Measurements from ENCODE around the gene RRAS2. TPM values are rescaled to one million over a fixed set of nuclear protein-coding genes. Genes with fewer than 3 reads are reported as not detected.
"Not testable (repeated sequence)": the region's sequence is repeated elsewhere in the genome, so short reads cannot be mapped to it uniquely, and the experiment has no call there.

RRAS2 gene
- 10 to 100 TPM; 35.7 to 42.7 TPM for total RNA-seq
- long read RNA-seq, transcript RRAS2-201 (6 exons, 1,516 nt) = major isoform, 49 of 62 reads
- long read RNA-seq, partial matches to known transcripts = 0 of 62 reads
- long read RNA-seq, other reads (novel, unspliced or antisense) = 7 of 62 reads

DNA sequence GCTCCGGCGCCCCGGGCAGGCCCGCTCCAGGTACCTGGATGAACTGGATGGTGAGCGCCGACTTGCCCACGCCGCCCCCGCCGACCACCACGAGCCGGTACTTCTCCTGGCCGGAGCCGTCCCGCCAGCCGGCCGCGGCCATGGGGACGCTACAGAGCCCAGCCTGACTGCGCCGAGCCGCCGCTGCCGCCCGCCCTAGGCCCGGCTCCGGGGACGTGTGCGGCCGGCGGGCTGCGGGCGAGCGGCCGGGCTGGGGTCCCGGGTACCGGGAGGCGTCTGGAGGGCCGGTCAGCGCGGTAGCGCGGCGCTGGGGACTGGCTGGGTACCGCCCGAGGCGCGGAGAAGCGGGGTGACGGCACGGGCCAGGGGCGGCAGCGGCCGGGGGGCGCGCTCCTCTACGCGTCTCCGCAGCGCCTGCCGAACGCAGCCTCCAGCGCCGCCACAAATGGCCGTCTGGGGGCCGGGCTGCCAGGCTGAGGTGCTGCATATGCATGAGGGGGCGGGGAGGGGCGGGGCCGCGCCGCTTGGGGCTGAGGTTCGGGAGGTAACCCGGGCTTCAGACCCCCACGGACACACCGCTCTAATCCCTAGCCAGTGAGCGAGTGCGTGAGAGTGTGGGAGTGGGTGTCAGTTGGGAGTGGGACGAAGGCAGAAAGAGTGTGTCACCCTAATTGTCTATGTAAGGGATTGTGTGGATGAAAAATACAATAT, at the start of gene RRAS2:
TSS of gene RRAS2 (minus strand) at position 455 of the 711 bp plus-strand sequence. CDS start at position 142, 313 bp downstream.
- DNase-seq = peak; percentile 70 to 83
- intact Hi-C loops (cut with DNase I, micrococcal nuclease) = no loop called here
- ATAC-seq = peak; percentile 78

DNA sequence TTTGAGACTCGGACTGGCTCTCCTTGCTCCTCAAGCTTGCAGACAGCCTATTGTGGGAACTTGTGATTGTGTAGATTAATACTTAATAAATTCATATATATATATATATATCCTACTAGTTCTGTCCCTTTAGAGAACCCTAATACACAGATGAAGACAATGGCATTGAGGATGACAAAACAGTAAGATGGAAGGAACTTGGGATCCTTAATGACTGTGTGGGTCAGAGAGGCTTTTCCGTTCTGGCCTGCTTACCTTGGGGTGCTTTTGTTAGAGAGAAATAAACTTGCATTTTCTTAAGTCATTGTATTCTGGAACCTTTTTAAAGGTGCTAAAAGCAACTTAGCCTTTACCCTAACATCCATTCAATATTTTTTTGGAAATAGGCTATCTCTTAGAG, 49.6 kb upstream of the RRAS2 start:
- intact Hi-C loops (cut with DNase I, micrococcal nuclease) = no loop called here
- DNase-seq (no peak), ATAC-seq (no peak)

DNA sequence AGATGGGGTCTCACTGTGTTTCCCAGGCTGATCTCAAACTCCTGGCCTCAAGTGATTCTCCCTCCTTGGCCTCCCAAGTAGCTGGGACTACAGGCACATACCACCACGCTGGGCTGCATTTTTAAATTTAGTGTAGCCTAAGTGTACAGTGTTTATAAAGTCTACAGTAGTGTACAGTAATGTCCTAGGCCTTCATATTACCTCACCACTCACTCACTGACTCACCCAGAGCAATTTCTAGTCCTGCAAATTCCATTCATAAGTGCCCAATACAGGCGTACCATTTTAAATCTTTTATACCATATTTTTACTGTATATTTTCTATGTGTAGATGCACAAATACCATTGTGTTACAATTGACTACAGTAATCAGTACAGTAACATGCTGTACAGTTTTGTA, 47.1 kb upstream of the RRAS2 start:
- DNase-seq; ATAC-seq; intact Hi-C loops (cut with DNase I, micrococcal nuclease): not testable (repeated sequence)

DNA sequence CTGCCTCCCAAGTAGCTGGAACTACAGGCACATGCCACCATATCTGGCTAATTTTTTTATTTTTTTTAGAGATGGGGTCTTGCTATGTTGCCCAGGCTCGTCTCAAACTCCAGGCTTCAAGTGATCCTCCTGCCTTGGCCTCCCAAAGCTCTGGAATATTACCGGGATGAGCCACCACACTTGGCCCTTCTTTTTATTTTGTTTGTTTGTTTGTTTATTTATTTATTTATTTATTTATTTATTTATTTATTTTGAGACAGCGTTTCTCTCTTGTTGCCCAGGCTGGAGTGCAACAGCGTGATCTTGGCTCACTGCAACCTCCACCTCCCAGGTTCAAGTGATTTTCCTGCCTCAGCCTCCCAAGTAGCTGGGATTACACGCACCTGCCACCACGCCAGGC, 44.5 kb upstream of the RRAS2 start:
- DNase-seq; ATAC-seq; intact Hi-C loops (cut with DNase I, micrococcal nuclease): not testable (repeated sequence)

DNA sequence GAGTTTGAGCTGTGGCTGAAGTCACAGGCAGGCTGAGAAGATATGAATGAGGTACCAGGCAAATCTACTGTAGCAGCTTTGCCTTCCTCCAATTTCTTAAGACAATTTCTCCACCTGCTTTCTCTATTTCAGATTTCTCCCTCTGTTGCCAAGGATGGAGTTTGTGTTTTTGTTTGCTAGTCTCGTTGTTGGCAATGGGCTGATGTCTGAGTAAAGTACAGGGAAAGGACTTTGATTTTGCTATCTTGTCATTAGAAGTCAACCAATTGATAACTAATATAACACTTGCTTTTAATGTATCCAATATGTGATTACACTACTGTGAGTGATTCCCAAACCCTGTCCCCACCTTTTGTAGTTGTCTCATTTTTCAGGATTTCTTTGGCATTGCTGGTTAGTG, 40.1 kb upstream of the RRAS2 start:
- DNase-seq (no peak), ATAC-seq (no peak)
- intact Hi-C loops (cut with DNase I, micrococcal nuclease) = no loop called here

DNA sequence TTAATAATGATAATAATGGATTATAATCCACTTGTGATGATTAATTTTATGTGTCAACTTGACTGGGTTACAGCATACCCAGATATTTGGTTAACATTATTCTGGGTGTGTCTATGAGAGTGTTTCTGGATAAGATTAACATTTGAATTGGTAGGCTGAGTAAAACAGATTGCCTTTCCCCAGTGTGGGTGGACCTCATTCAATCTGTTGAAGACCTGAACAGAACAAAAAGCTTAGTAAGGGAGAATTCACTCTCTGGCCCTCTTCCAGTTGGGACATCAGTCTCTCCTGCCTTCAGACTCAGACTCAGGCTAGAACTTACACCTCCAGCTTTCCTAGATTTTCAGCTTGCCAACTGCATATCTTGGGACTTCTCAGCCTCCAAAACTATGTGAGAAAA, 37.3 kb upstream of the RRAS2 start:
- ATAC-seq (no peak), DNase-seq (no peak)
- intact Hi-C loops (cut with DNase I, micrococcal nuclease) = no loop called here

DNA sequence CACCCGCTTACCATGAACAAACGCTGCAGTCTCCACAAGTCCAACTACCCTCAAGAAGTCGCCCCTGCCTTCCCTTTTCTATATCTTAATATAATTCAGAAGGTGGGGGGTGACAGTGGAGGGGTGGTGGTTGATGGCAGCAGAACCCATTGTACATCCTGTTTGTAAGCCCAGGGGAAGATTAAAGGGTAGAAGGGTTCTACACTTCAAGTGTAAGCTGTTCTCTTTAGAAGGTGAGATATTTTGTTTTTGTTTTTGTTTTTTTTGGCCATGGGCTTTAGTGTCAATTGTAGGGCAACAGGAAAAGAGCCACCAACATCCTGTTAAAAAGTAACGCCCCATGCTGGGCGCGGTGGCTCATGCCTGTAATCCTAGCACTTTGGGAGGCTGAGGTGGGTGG, 34.9 kb upstream of the RRAS2 start:
- intact Hi-C loops (cut with DNase I, micrococcal nuclease) = no loop called here
- no peak for ATAC-seq
- no peak for DNase-seq

DNA sequence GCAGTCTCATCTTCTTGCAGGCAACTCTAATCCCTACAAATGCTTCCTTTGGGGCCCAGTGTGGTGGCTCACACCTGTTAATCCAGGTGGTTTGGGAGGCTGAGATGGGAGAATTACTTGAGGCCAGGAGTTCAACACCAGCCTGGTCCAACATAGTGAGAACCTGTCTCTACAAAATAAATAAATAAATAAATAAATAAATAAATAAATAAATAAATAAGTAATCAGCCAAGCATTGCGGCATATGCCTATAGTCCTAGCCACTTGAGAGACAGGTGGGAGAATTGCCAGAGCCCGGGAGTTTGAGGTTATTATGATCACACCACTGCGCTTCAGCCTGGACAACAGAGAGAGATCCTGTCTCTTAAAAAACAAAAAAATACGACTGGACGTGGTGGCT, 34.1 kb upstream of the RRAS2 start:
- intact Hi-C loops (cut with DNase I, micrococcal nuclease) = no loop called here
- DNase-seq (no peak), ATAC-seq (no peak)

DNA sequence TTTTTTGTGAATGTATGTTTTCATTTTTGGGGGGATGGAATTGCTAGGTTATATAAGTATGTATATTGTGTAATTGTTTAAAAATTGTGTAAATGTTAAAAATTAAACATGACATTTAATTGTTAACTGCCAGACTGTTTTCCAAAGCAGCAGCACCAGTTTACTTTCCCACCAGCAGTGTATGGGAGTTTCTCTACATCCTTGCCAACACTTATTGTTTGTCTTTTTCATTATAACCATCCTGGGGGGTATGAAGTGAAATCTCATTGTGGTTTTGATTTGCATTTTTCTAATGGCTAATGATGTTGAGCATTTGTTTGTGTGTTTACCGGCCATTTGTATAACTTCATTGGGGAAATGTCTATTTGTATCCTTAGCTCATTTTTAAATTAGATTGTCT, 31.7 kb upstream of the RRAS2 start:
- intact Hi-C loops (cut with DNase I, micrococcal nuclease) = no loop called here
- no peak for ATAC-seq

DNA sequence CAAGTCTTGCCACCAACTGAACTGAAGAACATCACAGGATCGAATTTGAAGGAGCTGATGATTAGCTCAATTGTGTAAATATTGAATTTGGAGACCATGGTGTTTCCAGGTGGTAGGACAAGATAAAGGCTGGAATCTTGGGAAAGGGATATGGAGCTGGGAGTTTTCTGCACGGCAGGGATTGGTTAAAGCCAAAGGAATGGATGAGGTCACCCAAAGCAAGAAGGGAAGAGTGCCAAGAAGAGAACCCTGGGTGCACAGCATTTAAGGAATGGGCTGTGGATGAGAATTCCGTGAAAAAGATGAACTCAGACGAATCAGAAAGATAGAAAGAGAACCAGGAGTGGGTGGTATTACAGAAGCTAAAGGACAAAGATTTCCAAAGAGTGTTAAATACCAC, 29.4 kb upstream of the RRAS2 start:
- intact Hi-C loops (cut with DNase I, micrococcal nuclease) = no loop called here
- DNase-seq (no peak), ATAC-seq (no peak)

More for the DNA sequence above, 31.7 kb upstream of the RRAS2 start:
- DNase-seq = no peak

DNA sequence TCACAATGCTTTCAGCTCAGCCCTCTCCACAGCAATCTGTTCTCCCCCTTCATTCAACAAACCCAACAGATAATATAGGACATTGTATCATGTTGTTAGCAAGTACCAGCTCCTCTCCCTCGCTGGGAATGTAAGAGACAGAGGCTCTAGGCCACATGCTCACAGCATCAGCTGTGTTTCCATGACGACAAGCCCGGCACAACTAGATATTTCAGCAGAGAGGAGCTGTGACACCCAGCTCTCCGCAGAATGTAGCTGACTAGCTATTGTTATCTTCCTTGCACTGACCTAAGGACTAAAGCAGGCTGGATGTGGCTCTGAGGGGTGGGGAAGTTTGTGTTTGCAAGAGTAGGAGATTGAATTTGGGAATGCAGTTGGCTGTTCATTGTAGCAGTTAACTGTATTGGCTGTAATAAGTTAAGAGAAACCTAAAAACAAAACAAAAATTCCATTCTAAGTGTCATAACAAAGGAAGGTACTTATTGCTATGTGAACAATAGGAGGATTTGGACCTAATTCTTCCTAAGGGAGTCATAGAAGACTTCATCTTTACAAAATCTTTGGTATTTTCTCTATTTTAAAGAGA, 28.0 kb upstream of the RRAS2 start:
- intact Hi-C loops (cut with DNase I, micrococcal nuclease) = no loop called here
- no peak for ATAC-seq
- no peak for DNase-seq

DNA sequence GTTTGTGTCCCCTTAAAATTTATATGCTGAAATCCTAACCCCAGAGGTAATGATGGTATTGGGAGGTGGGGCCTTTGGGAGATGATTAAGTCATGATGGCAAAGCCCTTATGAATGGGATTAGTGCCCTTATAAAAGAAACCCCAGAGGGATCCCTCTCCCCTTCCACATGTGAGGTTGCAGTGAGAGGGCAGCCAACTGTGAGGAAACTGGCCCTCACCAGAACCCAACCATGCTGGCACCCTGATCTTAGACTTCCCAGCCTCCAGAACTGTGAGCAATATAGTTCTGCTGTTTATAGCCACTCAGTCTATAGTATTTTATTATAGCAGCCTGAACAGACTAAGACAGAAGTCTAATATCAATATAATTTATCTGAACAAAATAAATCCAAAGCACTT, 27.1 kb upstream of the RRAS2 start:
- no peak for ATAC-seq
- intact Hi-C loops (cut with DNase I, micrococcal nuclease) = no loop called here

DNA sequence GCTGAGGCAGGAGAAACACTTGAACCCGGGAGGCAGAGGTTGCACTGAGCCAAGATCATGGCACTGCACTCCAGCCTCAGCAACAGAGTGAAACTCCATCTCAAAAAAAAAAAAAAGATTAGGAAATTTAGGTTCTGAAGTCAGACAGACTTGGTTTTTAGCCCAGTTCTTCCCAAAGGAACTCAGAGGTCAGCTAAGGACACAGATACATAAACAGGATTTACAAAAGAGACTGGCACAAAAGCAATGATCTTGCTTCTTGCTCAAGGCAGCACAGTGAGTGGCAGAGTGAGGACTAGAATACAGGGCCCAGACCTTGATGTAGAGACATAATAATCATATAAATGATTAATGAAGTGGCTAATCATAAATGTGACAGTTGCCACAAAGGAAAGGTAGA, 25.4 kb upstream of the RRAS2 start:
- no peak for DNase-seq
- intact Hi-C loops (cut with DNase I, micrococcal nuclease) = no loop called here
- ATAC-seq = no peak

More for the DNA sequence above, 27.1 kb upstream of the RRAS2 start:
- no peak for DNase-seq

DNA sequence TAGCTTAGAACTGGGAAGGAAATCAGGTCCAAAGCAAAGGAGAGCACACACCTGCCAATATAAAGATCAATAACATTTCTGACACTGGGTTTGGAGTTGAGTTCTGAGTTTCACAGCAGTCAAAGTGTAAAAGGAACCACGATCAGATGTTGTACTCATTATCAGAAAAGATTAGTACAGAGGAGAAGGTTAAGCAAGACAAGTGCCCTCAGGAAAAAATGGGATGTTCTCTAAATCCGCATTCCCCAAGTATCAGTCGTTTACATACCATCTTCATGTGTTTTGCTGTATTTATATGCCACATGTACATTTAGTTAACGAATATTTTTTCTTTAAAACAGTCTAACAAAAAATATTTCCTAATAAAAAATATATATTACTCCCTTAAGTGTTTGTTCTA, 23.0 kb upstream of the RRAS2 start:
- no peak for ATAC-seq
- DNase-seq = no peak
- intact Hi-C loops (cut with DNase I, micrococcal nuclease) = no loop called here

DNA sequence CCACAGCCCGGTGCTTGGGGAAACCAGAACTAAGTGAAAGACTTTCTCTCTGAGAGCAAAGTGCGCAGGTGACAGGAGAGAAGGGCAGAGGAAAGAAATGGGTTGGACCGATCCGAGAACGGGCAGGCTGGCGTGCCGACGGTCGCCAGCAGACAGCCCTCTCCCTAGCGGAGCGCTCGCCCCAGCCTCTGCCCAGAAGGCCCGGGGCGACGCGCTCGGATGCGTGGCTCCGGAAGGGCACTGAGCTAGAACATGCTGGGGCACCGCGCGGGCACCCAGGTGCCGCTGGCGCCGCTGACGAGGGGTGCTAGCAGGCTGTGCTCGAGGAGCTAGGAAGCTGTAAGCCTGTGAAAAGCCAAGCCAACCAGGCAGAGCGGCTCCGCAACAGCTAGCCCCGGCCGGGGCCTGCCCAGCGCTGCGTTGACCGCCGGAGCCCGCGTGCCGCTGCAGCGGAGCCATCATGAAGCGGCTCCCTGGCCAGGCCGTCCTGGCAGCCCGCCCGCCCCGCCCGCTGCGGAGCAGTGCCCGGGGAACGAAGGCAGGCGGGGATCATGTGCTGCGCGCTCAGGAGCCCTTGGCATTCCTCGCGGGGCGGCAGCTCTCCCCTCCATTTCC, 22.1 kb upstream of the RRAS2 start:
- intact Hi-C loops (cut with DNase I, micrococcal nuclease) = no loop called here
- ATAC-seq = peak; percentile 97
- DNase-seq = peak; percentile 57 to 77

DNA sequence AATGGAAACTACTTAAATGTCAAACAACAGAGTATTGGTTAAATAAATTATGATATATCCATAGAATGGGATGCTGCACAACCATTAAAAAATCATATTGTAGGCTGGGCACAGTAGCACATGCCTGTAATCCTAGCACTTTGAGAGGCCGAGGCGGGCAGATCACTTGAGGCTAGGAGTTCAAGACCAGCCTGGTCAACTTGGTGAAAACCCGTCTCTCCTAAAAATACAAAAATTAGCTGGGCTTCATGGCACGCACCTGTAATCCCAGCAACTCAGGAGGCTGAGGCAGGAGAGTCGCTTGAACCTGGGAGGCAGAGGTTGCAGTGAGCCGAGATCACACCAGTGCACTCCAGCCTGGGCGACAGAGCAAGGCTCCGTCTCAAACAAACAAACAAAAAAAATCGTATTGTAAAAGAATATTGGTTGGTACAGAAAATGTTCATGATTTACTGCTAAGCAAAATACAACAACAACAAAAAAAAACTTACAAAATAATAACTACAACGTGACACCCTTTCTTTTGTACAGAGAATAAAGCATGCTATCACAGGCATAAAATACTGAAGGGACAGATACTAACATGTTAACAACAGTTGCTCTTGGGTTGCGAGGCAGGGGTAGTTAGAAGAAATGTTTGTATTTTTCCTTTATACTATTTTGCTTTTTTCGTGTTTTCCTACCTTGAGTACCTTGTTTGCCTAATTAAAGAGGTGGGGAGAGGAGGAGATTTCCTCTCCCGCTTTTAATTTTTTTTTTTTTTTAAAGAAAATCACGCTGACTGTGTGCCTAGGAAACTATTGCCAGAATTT, 21.3 kb upstream of the RRAS2 start:
- no peak for ATAC-seq
- intact Hi-C loops (cut with DNase I, micrococcal nuclease) = no loop called here
- no peak for DNase-seq

DNA sequence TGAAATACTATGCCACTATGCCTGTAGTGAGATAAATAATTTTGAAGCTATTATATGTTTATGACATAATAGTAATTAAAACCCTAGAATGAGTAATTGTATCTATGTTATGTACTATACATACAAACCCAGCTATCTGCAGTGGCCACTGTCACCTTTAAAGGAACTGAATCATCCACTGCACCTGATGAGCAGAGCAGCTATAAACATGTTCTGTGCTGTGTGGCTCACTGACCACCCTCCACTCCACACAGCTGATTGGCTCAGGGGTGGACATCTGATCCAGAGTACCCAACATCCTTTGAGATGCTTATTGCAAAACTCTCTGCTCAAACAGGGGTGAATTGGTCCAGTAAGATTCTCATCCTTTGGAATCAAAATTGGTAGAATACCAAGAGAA, 19.2 kb upstream of the RRAS2 start:
- intact Hi-C loops (cut with DNase I, micrococcal nuclease) = no loop called here
- ATAC-seq = no peak
- DNase-seq = no peak

DNA sequence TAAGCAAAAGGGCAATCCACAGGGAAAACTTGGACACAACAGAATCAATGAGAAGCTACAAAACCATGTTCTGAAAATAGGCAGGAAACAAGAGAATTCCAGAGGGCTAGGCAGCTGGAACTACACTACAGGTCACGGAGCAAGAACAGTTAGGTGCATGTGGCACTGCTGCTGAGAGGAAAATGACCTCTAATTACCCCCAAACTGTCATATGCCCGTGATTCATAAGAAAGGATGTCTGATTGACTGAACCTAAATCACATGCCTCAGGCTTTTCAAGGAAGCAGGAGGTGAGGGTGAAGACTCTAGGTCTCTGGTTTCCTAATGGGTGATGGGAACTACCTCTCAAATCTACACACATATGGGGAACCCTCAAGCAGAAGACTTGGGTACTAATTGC, 17.9 kb upstream of the RRAS2 start:
- intact Hi-C loops (cut with DNase I, micrococcal nuclease) = no loop called here
- DNase-seq = no peak
- no peak for ATAC-seq
